Measurements from ENCODE around the gene AP1S2. TPM values are rescaled to one million over a fixed set of nuclear protein-coding genes. Genes with fewer than 3 reads are reported as not detected.

Gene AP1S2
- total RNA-seq, 1 experiment from 2014 or later = 367 TPM

DNA sequence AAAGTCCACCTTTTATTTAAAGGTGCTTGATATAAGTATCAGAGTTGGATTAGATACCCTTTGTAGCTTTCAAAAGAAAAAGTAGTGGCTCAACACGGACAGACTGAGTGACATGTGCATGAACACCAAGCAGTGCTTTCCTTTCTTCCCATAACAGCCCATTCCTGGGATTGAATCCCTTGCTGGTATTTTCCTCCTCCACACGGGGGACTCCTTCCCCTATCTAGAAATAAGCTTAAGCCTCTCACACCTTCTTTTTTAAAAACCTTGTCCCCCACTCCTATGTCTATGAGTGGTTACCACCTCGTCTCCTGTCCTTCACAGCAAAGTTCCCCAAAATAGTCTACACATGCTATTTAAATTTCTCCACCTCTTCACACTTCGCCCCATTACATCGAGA lies 5.1 kb downstream of the AP1S2 start:
- H3K4me1 ChIP-seq (ENCODE audit: insufficient read depth, low read length) = no peaks in the 10 kb centered on the region

More for the DNA sequence above, 5.1 kb downstream of the AP1S2 start:
- Histone ChIP-seq H2BK120ac (ENCODE audit: low read depth, low read length, poor library complexity, severe bottlenecking) (no peak overlapping the region), H3K14ac (ENCODE audit: insufficient read depth, low read length) (no peak overlapping the region), H4K91ac (ENCODE audit: insufficient read length, low read depth, low read length) (no peak overlapping the region), H4K8ac (replicated peaks; ENCODE audit: insufficient read length, low read depth, low read length) (no peak overlapping the region), H2BK12ac (ENCODE audit: insufficient read length, low read depth, low read length) (no peak overlapping the region), H3K23me2 (ENCODE audit: insufficient read length, low read depth, low read length, poor library complexity, severe bottlenecking) (peaks cover 9% of the 10 kb centered on the region), H3K79me1 (ENCODE audit: insufficient read depth, low read depth, low read length, poor library complexity, severe bottlenecking) (peaks cover 2% of the 10 kb centered on the region), H3K4ac (ENCODE audit: low read depth, low read length) (no peak overlapping the region), H2BK20ac (ENCODE audit: low read depth, low read length, poor library complexity, severe bottlenecking) (no peak overlapping the region), H2AFZ (ENCODE audit: low read length) (no peak overlapping the region), H3K56ac (ENCODE audit: insufficient read length, low read depth, low read length) (no peak overlapping the region), H2BK15ac (ENCODE audit: low read depth, low read length) (no peak overlapping the region), H3K4me2 (ENCODE audit: insufficient read depth, insufficient read length, low read length) (peak overlapping the region; percentile 24), H2AK5ac (ENCODE audit: insufficient read length, low read length) (no peak overlapping the region), H3K9me3 (ENCODE audit: control insufficient read depth, low read depth, low read length) (no peaks in the 10 kb centered on the region), H4K20me1 (ENCODE audit: control insufficient read depth, insufficient read depth, insufficient read length) (no peaks in the 10 kb centered on the region), H3K27me3 (ENCODE audit: insufficient read depth, low read length) (no peaks in the 10 kb centered on the region), H3K23ac (ENCODE audit: insufficient read length, low read depth, low read length) (no peak overlapping the region), H4K5ac (ENCODE audit: insufficient read length, low read depth, low read length) (no peak overlapping the region), H3K27ac (ENCODE audit: insufficient read length, low read depth, low read length) (no peak overlapping the region), H3K79me2 (ENCODE audit: insufficient read depth, low read length) (peaks cover 51% of the 10 kb centered on the region), H3K9ac (ENCODE audit: extremely low read depth, insufficient read length, low read length) (no peak overlapping the region), H3T11ph (ENCODE audit: low read length) (no peak overlapping the region), H3K18ac (ENCODE audit: insufficient read length, low read depth, low read length) (no peak overlapping the region), H2BK5ac (ENCODE audit: insufficient read length, low read length) (no peak overlapping the region)
- peak overlapping the region in 2 of 3 experiments; percentile 61 to 73; a peak in 4 of 7 replicates for H3K27ac Mint-ChIP-seq
- H3K4me3 Mint-ChIP-seq = peak overlapping the region; percentile 31 to 61
- H3K36me3 Mint-ChIP-seq (ENCODE audit: insufficient read depth in 1 of 3, low read depth in 3 of 3) = peaks cover 72 to 86% (median 84%) of the 10 kb centered on the region in 3 experiments
- no peaks in the 10 kb centered on the region for H3K27me3 Mint-ChIP-seq (ENCODE audit: low read depth)
- no peaks in the 10 kb centered on the region for H3K9me3 Mint-ChIP-seq
- WGBS (ENCODE audit: extremely low coverage, insufficient read length, low lambda C conversion rate) = 100% methylated on average over 2 of the region's 5 CpGs
- TF ChIP-seq, protein P1, sequence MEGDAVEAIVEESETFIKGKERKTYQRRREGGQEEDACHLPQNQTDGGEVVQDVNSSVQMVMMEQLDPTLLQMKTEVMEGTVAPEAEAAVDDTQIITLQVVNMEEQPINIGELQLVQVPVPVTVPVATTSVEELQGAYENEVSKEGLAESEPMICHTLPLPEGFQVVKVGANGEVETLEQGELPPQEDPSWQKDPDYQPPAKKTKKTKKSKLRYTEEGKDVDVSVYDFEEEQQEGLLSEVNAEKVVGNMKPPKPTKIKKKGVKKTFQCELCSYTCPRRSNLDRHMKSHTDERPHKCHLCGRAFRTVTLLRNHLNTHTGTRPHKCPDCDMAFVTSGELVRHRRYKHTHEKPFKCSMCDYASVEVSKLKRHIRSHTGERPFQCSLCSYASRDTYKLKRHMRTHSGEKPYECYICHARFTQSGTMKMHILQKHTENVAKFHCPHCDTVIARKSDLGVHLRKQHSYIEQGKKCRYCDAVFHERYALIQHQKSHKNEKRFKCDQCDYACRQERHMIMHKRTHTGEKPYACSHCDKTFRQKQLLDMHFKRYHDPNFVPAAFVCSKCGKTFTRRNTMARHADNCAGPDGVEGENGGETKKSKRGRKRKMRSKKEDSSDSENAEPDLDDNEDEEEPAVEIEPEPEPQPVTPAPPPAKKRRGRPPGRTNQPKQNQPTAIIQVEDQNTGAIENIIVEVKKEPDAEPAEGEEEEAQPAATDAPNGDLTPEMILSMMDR (conservative IDR thresholded peaks at IDR 0.05) = peak; percentile 66
- no peak for DNase-seq
- peaks cover 63 to 74% of the 10 kb centered on the region in 2 experiments for H3K4me1 Mint-ChIP-seq
